Stimulated activated CD4-positive, alpha-beta T cell treated with anti-CD3 and anti-CD28 coated beads, Interleukin-1b, Interleukin-23, amount 100 ng/mL, for 1 hour (primary cell): ENCODE measurements around the gene P2RY14.
A peak's percentile ranks its signal among the peaks of the same experiment; 100 is the strongest.
"Not testable (repeated sequence)": the region's sequence is repeated elsewhere in the genome, so short reads cannot be mapped to it uniquely, and the experiment has no call there.

Experiments
- DNase-seq, 2 donors: peaks; one replicate each; pipeline ENCODE4 v3.0.0-alpha.2; 2020; ENCODE audit warnings: low read depth in 2 of 2

The P2RY14 gene

DNA sequence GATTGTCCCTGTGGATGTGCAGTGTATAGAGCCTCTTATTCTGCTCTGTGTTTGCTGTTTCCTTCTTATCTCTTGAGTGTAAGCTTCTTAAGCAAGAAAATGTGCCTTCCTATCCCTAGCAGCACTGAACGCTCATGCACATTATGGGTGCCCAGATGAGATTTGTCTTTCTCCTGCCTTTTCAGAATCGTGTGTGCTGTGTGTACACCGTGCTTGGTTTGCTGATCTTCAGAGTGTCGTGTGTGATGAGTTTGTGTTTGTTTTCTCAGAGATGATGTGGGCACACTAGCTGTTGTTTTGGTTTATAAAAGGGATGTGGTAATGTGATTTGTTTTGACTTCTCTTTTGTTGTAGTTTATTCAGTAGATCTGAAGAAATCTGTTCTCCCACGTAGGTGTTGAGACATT lies 95.1 kb downstream of the P2RY14 start:
- no peak for DNase-seq

DNA sequence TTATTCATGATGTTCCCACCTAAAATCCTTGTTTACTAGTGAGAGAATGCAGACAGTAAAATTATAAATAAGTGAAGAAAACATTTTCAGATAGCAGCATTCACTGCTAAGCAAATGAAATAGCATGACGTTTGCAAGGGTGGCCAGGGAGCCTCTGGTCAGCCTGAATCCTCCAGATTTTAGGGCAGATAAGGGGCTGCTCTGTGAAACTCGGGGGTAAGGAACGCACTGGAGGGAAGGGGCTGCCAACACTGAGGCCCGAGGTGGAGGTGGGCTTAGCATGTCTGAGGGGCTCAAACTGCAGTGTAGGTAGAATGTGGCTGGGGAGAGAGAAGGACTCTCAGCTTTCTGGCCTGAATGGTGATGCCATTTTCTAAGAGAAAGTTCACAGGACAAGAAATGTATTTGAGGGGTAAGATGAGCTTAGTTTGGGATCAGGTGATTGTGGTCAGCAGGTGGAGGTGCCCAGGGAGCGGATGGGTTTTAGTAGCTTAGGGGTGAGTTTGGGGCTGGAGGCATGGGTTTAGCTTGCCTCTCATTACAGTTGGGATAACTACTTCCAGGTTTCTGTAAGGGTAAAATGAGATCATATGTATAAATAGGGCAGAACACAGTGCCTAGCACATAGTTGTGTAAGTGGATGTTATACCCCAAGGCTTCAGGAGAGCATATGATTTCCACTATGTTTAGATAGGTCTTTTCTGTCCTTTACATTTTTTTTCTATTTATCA lies 95.8 kb downstream of the P2RY14 start:
- no peak for DNase-seq

DNA sequence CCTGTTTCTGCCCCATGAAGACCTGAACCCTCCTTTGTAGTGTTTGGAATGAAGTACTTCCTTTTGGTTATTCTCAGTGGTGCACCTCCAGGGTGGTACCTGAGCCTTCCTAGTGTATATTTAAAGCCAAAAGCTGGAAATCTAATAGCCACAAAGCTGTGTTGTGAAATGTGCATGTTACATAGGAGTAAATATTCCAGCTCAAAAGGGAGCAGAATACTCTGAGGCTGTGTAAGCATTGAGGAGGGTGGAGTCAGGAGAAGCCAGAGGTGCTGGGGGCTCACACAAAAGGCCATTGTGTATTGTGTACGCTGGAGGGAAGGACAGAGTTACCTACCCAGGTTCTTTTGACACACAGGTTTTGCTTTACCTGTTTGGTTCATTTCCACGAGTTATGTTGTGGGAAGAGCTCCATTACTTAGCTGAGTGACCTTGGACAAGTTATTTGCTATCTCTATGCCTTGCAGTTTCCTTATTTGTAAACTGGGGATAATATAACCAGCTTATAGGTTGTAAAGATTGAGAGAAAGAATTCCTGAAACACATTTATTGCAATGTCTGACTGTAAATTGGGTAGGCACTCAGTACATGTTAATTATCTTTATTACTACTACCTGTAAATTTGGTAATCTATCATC lies 100.0 kb downstream of the P2RY14 start:
- no peak for DNase-seq

GRCh38 chr3:151175952-151176351 lies 102.4 kb downstream of the P2RY14 start:
- no peak for DNase-seq

DNA sequence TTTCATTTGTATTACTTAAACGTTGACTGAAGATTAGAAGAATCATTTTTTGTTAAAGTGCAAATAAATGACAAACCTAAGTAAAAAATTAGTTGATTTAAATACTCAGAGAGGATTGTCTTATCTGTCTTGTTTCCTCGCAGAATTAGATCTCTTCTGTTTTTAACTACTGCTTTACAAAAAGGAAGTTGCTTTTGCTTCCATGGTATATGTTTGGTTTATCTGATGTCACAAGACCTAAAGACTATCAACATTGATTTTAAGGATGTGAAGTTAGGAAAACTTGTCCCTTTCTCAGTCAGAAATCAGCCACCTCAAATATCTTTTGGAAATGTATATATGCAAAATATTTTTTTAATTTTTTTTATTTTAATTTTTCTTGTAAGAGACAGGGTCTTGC lies 104.0 kb downstream of the P2RY14 start:
- DNase-seq, result no peak

DNA sequence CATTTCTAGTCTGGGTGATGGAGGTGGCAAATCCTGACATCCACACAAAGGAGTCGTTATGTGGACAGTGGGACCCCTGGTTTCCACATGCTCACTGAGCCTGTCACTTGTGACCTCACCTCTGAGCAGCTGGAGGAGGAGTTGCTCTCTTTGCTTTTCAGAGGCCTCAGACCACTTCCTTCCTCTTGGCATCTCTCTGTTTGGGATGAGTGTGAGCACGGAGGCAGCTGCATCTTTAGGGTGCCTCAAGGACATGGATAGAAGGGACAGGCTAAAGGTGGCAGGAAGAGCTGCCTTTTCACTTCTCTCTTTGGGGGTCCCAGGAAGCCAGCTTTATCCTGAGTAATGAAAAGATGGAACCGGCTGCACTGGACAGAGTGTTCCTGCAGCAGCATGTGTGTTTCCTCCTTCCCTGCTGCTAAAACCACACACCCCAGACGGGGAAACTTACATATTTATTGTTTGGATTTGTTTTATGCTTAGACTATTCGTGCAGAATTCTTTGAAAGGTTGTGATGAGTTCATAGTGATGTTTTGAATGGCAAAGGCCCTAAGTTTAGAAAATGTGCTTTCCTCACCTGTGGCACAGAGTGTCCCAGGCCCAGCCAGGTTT lies 107.1 kb downstream of the P2RY14 start:
- no peak for DNase-seq

DNA sequence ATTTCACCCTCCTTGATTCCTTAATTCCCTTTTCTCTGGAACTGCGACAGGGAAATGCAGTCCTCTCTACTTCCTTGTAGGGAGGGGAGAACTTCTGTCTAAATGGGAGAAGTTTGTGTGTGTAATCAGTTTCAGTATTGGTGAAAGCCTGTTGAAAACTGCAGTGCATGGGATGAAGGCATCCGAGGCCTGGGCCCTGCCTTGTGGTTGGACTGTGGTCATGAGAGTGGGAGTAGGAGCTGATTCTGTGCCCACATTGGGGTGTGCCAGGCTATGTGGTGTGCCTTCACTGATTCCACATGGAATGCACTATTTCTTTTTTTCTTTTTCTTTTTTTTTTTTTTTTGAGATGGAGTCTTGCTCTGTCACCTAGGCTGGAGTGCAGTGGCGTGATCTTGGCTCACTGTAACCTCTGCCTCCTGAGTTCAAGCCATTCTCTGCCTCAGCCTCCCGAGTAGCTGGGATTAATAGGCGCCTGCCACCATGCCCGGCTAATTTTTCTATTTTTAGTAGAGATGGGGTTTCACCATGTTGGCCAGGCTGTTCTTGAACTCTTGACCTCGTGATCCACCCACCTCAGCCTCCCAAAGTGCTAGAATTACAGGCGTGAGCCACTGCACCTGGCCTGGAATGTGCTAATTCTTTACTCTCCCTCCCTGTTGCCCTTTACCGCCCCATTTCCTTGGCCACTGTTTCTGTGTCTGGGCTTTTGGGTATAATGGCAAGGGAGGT lies 108.2 kb downstream of the P2RY14 start:
- not testable (repeated sequence) for DNase-seq

GRCh38 chr3:151169262-151169947 lies 108.9 kb downstream of the P2RY14 start:
- DNase-seq, result no peak

GRCh38 chr3:151168269-151169094 lies 109.9 kb downstream of the P2RY14 start:
- peak; percentile 46 to 69 for DNase-seq

- DNase-seq, result no peak
Observed at GRCh38 chr3:151166161-151166560, 112.2 kb downstream of the P2RY14 start.

DNA sequence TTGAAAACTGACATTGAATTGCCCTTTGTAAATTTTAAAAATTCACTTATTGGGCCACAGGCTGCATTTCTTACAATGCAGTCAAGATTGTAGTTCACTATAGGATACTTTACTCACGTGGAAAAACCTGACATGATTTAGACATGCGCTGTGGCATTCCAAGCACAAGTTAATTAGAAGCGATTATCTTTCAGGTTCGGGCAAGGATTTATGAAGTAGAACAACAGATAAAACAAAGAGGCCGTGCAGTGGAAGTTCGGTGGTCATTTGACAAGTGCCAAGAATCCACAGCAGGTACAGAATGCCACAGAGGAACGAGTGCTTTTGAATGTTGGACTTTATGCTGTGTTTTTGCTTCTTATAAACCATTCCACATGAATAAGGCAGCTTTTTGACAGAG lies 113.1 kb downstream of the P2RY14 start:
- no peak for DNase-seq
